Adrenal gland (tissue), 5 donors: ENCODE measurements around the gene PNPLA2.

Source experiments
- POLR2A ChIP-seq, 2 donors: fragments of 450-650 bp; IDR thresholded peaks; one replicate each; pipeline ENCODE4 v1.6.1; 2017; ENCODE audit warnings: antibody characterized with exemption in 2 of 2, mild to moderate bottlenecking in 2 of 2, moderate library complexity in 1 of 2
- TF ChIP-seq, protein P1 (sequence below), 6 experiments: fragments of 450-650 bp in 4 of 6; fragments of 200-600 bp in 2 of 6; sonication (generic) in 1 of 6; IDR thresholded peaks; 1 replicate in 5 of 6; 2 replicates in 1 of 6; pipeline versions ENCODE4 v1.5.1 to v1.8.0; 2016 to 2021; ENCODE audit warnings: antibody characterized with exemption in 6 of 6, mild to moderate bottlenecking in 2 of 6, moderate library complexity in 1 of 6
- donor health status: DM: no; HTN: no; CAD: no.

DNA sequence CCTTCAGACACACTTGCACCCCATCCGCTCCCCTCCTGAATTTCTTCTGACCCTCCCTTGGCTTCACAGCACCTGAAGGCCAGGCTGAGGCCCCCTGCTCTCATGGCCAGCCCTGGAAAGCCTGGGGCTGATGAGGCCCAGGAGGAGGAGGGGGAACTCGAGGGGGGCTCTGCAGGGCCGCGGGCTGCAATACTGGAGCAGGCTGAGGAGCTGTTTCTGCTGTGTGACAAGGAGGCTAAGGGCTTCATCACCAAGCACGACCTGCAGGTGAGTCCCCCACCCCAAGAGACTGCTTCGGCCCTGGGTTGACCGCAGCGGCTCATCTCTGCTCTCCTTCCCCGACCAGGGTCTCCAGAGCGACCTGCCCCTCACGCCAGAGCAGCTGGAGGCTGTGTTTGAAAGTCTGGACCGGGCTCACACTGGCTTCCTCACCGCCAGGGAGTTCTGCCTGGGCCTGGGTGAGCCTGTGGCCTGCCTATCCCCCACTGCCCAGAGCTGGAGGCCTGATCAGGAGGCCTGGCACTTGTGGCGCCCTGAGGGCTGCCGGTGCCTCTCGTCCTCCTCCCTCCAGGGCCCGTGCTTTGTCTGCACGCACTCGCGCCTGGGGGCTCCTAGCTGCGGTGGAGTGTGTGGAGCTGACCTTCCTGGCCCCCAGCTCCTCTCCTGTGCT lies 9.9 kb downstream of the PNPLA2 start:
- TF ChIP-seq POLR2A (IDR thresholded peaks at IDR 0.05) = peak in 1 of 2 donors; percentile 9
- TF ChIP-seq, protein P1, sequence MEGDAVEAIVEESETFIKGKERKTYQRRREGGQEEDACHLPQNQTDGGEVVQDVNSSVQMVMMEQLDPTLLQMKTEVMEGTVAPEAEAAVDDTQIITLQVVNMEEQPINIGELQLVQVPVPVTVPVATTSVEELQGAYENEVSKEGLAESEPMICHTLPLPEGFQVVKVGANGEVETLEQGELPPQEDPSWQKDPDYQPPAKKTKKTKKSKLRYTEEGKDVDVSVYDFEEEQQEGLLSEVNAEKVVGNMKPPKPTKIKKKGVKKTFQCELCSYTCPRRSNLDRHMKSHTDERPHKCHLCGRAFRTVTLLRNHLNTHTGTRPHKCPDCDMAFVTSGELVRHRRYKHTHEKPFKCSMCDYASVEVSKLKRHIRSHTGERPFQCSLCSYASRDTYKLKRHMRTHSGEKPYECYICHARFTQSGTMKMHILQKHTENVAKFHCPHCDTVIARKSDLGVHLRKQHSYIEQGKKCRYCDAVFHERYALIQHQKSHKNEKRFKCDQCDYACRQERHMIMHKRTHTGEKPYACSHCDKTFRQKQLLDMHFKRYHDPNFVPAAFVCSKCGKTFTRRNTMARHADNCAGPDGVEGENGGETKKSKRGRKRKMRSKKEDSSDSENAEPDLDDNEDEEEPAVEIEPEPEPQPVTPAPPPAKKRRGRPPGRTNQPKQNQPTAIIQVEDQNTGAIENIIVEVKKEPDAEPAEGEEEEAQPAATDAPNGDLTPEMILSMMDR (IDR thresholded peaks at IDR 0.05) = no peak
